AG04449 (cell line): ENCODE results near the gene RBM19.

Experiments
- CTCF ChIA-PET: fragments of 350-600 bp; formaldehyde crosslinking; extraction: SDS; loops from one replicate; lab custom pipeline; 2021; ENCODE audit warnings: antibody characterized with exemption; lab: Yijun Ruan, JAX
- POLR2A ChIA-PET: fragments of 400-600, 350-600 bp; formaldehyde crosslinking; extraction: SDS; loops from one replicate; lab custom pipeline; 2020; ENCODE audit warnings: antibody characterized with exemption, inconsistent platforms; lab: Yijun Ruan, JAX
- DNase-seq: peaks from one replicate; pipeline ENCODE4 v3.0.0-alpha.2; 2010; ENCODE audit warnings: low read depth, low spot score
- H3K4me3 ChIP-seq: 2 replicates; pipeline ENCODE4 v1.5.1; 2011; ENCODE audit warnings: low read depth, mild to moderate bottlenecking, control low read depth, low read length
- TF ChIP-seq, protein P1 (sequence below): IDR thresholded peaks from one replicate; pipeline ENCODE4 v1.5.1; 2011; ENCODE audit warnings: mild to moderate bottlenecking, moderate library complexity, low read length, control low read depth, inconsistent platforms; ENCODE audit not compliant: insufficient read depth; ENCODE audit errors: missing control alignments

Gene RBM19

DNA sequence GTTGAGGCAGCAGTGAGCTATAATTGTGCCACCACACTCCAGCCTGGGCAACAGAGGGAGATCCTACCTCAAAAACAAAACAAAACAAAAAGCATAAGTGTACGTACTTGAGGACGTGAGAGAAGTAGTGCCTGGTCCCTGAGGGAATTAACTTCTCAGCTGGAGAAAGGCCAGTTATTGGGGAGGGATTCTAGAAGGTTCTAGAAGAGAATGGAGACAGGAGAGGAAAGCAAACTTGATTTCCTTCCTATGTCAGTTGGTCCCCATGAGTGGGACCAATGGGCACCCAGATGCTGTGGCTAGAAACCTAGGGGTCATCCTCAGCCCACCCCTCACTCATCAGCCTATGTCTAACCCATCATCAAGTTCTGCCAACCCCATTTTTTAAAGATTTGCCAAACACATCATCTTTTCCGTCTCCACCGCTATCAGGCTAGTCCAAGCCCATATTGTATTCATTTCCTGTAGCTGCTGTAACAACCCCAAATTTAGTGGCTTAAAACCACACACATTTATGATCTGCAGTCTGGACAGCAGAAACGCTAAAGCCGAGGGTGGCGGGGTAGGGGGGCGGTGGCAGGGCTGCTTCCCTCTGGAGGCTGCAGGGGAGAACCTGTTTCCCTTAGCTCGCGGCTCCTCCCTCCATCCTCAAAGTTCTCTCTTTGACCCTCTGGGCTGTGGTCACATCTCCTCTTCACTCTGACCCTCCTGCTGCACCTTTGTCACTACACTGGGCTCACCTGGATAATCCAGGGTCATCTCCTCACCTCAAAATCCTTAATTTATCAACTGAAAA is 7.2 kb upstream of the RBM19 start:
- ChIA-PET CTCF (no interaction called here), POLR2A (no interaction called here)
- DNase-seq = no peak
- no peak overlapping the region for H3K4me3 ChIP-seq
- TF ChIP-seq, protein P1, sequence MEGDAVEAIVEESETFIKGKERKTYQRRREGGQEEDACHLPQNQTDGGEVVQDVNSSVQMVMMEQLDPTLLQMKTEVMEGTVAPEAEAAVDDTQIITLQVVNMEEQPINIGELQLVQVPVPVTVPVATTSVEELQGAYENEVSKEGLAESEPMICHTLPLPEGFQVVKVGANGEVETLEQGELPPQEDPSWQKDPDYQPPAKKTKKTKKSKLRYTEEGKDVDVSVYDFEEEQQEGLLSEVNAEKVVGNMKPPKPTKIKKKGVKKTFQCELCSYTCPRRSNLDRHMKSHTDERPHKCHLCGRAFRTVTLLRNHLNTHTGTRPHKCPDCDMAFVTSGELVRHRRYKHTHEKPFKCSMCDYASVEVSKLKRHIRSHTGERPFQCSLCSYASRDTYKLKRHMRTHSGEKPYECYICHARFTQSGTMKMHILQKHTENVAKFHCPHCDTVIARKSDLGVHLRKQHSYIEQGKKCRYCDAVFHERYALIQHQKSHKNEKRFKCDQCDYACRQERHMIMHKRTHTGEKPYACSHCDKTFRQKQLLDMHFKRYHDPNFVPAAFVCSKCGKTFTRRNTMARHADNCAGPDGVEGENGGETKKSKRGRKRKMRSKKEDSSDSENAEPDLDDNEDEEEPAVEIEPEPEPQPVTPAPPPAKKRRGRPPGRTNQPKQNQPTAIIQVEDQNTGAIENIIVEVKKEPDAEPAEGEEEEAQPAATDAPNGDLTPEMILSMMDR = no peak

DNA sequence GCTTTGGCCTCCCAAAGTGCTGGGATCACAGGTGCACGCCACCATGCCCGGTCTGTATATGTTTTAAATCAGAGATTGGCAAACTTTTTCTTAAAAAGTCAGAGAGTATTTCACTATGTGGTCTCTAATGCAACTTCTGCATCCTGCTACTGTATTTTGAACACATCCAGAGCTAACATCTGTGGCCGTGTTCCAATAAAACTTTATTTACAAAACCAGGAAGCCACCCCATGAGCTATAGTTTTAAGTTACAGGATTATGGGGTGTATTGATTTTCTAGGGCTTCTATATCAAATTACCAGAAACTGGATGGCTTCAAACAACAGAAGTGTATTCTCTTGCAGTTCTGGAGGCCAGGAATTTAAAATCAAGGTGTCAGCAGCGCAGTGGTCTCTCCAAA is 5.3 kb upstream of the RBM19 start:
- CTCF ChIA-PET = interaction anchor here (1.4 kb wide), 1 partner anchor 9 kb away, joined by 13 read pairs; no protein-coding TSS in a partner anchor

DNA sequence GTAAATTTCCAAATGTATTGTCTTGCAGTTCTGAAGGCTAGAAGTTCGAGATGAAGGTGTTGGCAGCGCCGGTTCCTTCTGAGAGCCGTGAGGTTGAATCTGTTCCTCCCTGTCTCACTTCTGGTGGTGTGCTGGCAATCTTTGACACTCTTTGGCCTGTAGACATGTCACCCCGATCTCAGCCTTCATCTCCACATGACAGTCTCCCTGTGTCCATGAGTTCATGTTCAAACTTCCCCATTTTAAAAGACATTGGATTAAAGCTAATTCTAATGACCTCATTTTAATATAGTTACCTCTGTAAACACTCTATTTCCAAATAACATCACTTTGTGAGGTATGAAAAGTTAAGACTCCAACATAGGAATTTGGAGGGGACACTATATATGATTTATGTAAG is 4.1 kb upstream of the RBM19 start:
- TF ChIP-seq, protein P1 = no peak
- POLR2A ChIA-PET = no interaction called here
- CTCF ChIA-PET = interaction anchor here (2.4 to 5.3 kb wide), 2 partner anchors 9 to 539 kb away, joined by 7 to 50 read pairs; no protein-coding TSS in a partner anchor
- H3K4me3 ChIP-seq = no peak overlapping the region
- DNase-seq = no peak

More for the DNA sequence above, 5.3 kb upstream of the RBM19 start:
- TF ChIP-seq, protein P1 = no peak
- POLR2A ChIA-PET = no interaction called here
- DNase-seq = no peak
- H3K4me3 ChIP-seq = no peak overlapping the region

DNA sequence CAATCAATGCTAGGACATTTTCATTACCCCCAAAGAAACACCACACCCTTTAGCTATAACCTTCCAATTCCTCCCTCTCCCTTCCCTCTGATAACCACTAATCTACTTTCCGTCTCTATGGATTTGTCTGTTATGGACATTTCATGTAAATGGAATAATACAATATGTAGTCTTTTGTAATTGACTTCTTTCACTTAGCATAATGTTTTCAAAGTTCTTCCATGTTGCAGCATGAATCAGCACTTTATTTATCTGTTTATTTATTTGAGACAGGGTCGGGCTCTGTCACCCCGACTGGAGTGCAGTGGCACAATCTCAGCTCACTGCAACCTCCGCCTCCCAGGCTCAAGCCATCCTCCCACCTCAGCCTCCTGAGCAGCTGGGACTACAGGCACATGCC is 1.2 kb upstream of the RBM19 start:
- TF ChIP-seq, protein P1 = no peak
- H3K4me3 ChIP-seq = no peak overlapping the region
- POLR2A ChIA-PET = no interaction called here
- DNase-seq = no peak
- CTCF ChIA-PET = interaction anchor here (0.8 to 5.3 kb wide), 14 partner anchors 9 to 1980 kb away, joined by 3 to 50 read pairs (median 5); no protein-coding TSS in a partner anchor

DNA sequence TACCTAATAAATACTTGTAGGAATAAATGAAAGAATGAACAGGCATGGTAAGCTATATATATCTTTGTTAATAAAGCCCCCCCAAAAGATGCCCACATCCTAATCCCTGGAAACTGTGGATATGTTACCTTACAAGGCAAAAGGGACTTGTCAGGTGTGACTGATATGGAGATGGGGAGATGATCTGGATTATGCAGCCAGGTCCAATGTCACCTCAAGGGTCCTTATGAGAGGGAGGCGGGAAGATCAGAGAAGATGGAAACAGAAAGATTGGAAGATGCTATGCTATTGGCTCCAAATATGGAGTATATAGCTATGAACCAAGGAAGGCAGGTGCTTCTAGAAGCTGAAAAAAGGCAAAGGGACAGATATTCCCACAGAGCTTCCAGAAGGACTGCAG is 3.4 kb downstream of the RBM19 start:
- TF ChIP-seq, protein P1 = no peak
- H3K4me3 ChIP-seq = no peak overlapping the region
- ChIA-PET POLR2A (no interaction called here), CTCF (interaction anchor here (1.3 to 1.5 kb wide), 2 partner anchors 8 to 18 kb away, joined by 3 to 4 read pairs; no protein-coding TSS in a partner anchor)
- no peak for DNase-seq
